HUES6 (cell line): ENCODE results near the gene USP2.
"Not testable (repeated sequence)": the region's sequence is repeated elsewhere in the genome, so short reads cannot be mapped to it uniquely, and the experiment has no call there.

ENCODE experiments used
- H3K27ac ChIP-seq: 2 replicates; pipeline ENCODE4 v1.7.0; 2013; ENCODE audit warnings: low read depth, mild to moderate bottlenecking, low read length, inconsistent platforms
- H3K27me3 ChIP-seq: 2 replicates; pipeline ENCODE4 v1.6.1; 2013; ENCODE audit warnings: low read length; ENCODE audit not compliant: control insufficient read depth, insufficient read depth
- H3K36me3 ChIP-seq: 2 replicates; pipeline ENCODE4 v1.6.1; 2013; ENCODE audit warnings: low read length; ENCODE audit not compliant: control insufficient read depth, insufficient read depth
- H3K4me1 ChIP-seq: 2 replicates; pipeline ENCODE4 v1.6.1; 2013; ENCODE audit warnings: low read length; ENCODE audit not compliant: control insufficient read depth, insufficient read depth
- H3K4me3 ChIP-seq: 2 replicates; pipeline ENCODE4 v1.5.1; 2013; ENCODE audit warnings: low read depth, low read length
- H3K9ac ChIP-seq: one replicate; pipeline ENCODE4 v1.6.1; 2013; ENCODE audit warnings: mild to moderate bottlenecking, low read length
- H3K9me3 ChIP-seq: 2 replicates; pipeline ENCODE4 v1.6.1; 2013; ENCODE audit warnings: low read depth, low read length; ENCODE audit not compliant: control insufficient read depth, insufficient read depth

USP2 gene

GRCh38 chr11:119412072-119412471 lies 30.6 kb upstream of the USP2 start:
- H3K4me3 ChIP-seq: no peak overlapping the region
- H3K27ac ChIP-seq: no peak overlapping the region
- no peak overlapping the region for H3K9ac ChIP-seq
- H3K36me3 ChIP-seq: no peaks in the 10 kb centered on the region
- H3K9me3 ChIP-seq: no peaks in the 10 kb centered on the region
- H3K4me1 ChIP-seq: peaks cover 5% of the 10 kb centered on the region
- no peaks in the 10 kb centered on the region for H3K27me3 ChIP-seq

GRCh38 chr11:119410501-119410900 lies 29.0 kb upstream of the USP2 start:
- H3K9ac ChIP-seq: no peak overlapping the region

GRCh38 chr11:119409731-119410130 lies 28.2 kb upstream of the USP2 start:
- Histone ChIP-seq H3K27me3 (no peaks in the 10 kb centered on the region), H3K36me3 (no peaks in the 10 kb centered on the region), H3K9ac (no peak overlapping the region)

More at GRCh38 chr11:119410501-119410900, 29.0 kb upstream of the USP2 start:
- Histone ChIP-seq H3K9me3 (no peaks in the 10 kb centered on the region), H3K4me3 (no peak overlapping the region), H3K36me3 (no peaks in the 10 kb centered on the region), H3K27me3 (no peaks in the 10 kb centered on the region), H3K4me1 (no peaks in the 10 kb centered on the region), H3K27ac (no peak overlapping the region)

GRCh38 chr11:119406005-119406404 lies 24.5 kb upstream of the USP2 start:
- H3K36me3 ChIP-seq: no peaks in the 10 kb centered on the region
- no peak overlapping the region for H3K27ac ChIP-seq
- H3K9me3 ChIP-seq: no peaks in the 10 kb centered on the region
- no peaks in the 10 kb centered on the region for H3K27me3 ChIP-seq
- no peak overlapping the region for H3K9ac ChIP-seq
- no peaks in the 10 kb centered on the region for H3K4me1 ChIP-seq
- no peak overlapping the region for H3K4me3 ChIP-seq

More at GRCh38 chr11:119409731-119410130, 28.2 kb upstream of the USP2 start:
- Histone ChIP-seq H3K9me3 (no peaks in the 10 kb centered on the region), H3K4me3 (no peak overlapping the region), H3K4me1 (no peaks in the 10 kb centered on the region), H3K27ac (no peak overlapping the region)

- H3K9me3 ChIP-seq, H3K36me3 ChIP-seq, H3K27ac ChIP-seq, H3K27me3 ChIP-seq, H3K9ac ChIP-seq, H3K4me1 ChIP-seq, H3K4me3 ChIP-seq: not testable (repeated sequence)
Measured at GRCh38 chr11:119405448-119405847, 24.0 kb upstream of the USP2 start.

- no peaks in the 10 kb centered on the region for H3K36me3 ChIP-seq
- H3K9ac ChIP-seq: no peak overlapping the region
- H3K4me1 ChIP-seq: no peaks in the 10 kb centered on the region
- H3K27ac ChIP-seq: no peak overlapping the region
- H3K27me3 ChIP-seq: no peaks in the 10 kb centered on the region
- peaks cover 3% of the 10 kb centered on the region; the same call in 1 of the 2 replicates for H3K9me3 ChIP-seq
- H3K4me3 ChIP-seq: no peak overlapping the region
Measured at GRCh38 chr11:119404872-119405271, 23.4 kb upstream of the USP2 start.

- Histone ChIP-seq H3K27me3 (no peaks in the 10 kb centered on the region), H3K4me1 (no peaks in the 10 kb centered on the region), H3K36me3 (no peaks in the 10 kb centered on the region), H3K9me3 (peaks cover 8% of the 10 kb centered on the region; the same call in 1 of the 2 replicates), H3K27ac (no peak overlapping the region), H3K9ac (no peak overlapping the region), H3K4me3 (no peak overlapping the region)
Measured at GRCh38 chr11:119403021-119403420, 21.5 kb upstream of the USP2 start.

- Histone ChIP-seq H3K4me3 (no peak overlapping the region), H3K4me1 (no peaks in the 10 kb centered on the region), H3K9me3 (peaks cover 8% of the 10 kb centered on the region; the same call in 1 of the 2 replicates), H3K27me3 (no peaks in the 10 kb centered on the region), H3K36me3 (no peaks in the 10 kb centered on the region), H3K27ac (no peak overlapping the region), H3K9ac (no peak overlapping the region)
Measured at GRCh38 chr11:119402470-119402869, 21.0 kb upstream of the USP2 start.

GRCh38 chr11:119400860-119401259 lies 19.4 kb upstream of the USP2 start:
- no peak overlapping the region for H3K9ac ChIP-seq
- no peak overlapping the region for H3K4me3 ChIP-seq
- no peak overlapping the region for H3K27ac ChIP-seq
- no peaks in the 10 kb centered on the region for H3K4me1 ChIP-seq
- no peaks in the 10 kb centered on the region for H3K36me3 ChIP-seq
- H3K27me3 ChIP-seq: no peaks in the 10 kb centered on the region
- H3K9me3 ChIP-seq: peaks cover 8% of the 10 kb centered on the region; the same call in 1 of the 2 replicates

- no peaks in the 10 kb centered on the region for H3K27me3 ChIP-seq
- H3K9me3 ChIP-seq: peaks cover 8% of the 10 kb centered on the region; the same call in 1 of the 2 replicates
- H3K36me3 ChIP-seq: no peaks in the 10 kb centered on the region
- H3K4me3 ChIP-seq: no peak overlapping the region
- peaks cover 4% of the 10 kb centered on the region; the same call in 1 of the 2 replicates for H3K4me1 ChIP-seq
- no peak overlapping the region for H3K27ac ChIP-seq
- H3K9ac ChIP-seq: no peak overlapping the region
Measured at GRCh38 chr11:119397740-119398139, 16.2 kb upstream of the USP2 start.

- no peaks in the 10 kb centered on the region for H3K36me3 ChIP-seq
- no peak overlapping the region for H3K4me3 ChIP-seq
Measured at GRCh38 chr11:119396835-119397234, 15.3 kb upstream of the USP2 start.

GRCh38 chr11:119391275-119391674 lies 9.8 kb upstream of the USP2 start:
- Histone ChIP-seq H3K4me1 (peaks cover 4% of the 10 kb centered on the region; the same call in 1 of the 2 replicates), H3K4me3 (no peak overlapping the region), H3K9ac (no peak overlapping the region), H3K9me3 (no peaks in the 10 kb centered on the region), H3K36me3 (no peaks in the 10 kb centered on the region), H3K27me3 (no peaks in the 10 kb centered on the region), H3K27ac (no peak overlapping the region)

More at GRCh38 chr11:119396835-119397234, 15.3 kb upstream of the USP2 start:
- H3K9me3 ChIP-seq: peaks cover 8% of the 10 kb centered on the region; the same call in 1 of the 2 replicates
- H3K27ac ChIP-seq: no peak overlapping the region
- H3K4me1 ChIP-seq: peaks cover 4% of the 10 kb centered on the region; the same call in 1 of the 2 replicates
- H3K9ac ChIP-seq: no peak overlapping the region
- H3K27me3 ChIP-seq: no peaks in the 10 kb centered on the region
